K562 (cell line): ENCODE results near the gene IL31RA. TPM values are rescaled to one million over a fixed set of nuclear protein-coding genes. Genes with fewer than 3 reads are reported as not detected.
A peak's percentile ranks its signal among the peaks of the same experiment; 100 is the strongest.

ENCODE experiments used
- ATAC-seq: fragments of 200-7000 bp; cut with Tn5 transposase; 3 replicates; pipeline ENCODE4 v1.9.1; 2020; ENCODE audit warnings: moderate library complexity
- BruUV-seq: library from RNA; stranded (reverse); fragments of 400-500 nt; replicated peaks from 2 replicates; lab custom pipeline; 2021; lab: Mats Ljungman, UMichigan
- CTCF ChIA-PET: fragments of 300-600 bp; formaldehyde crosslinking; extraction: SDS; loops from one replicate; lab custom pipeline; 2021; ENCODE audit warnings: low intra/inter-chr PET ratio; lab: Yijun Ruan, JAX
- POLR2A ChIA-PET: fragments of 300-600, 350-650 bp; sonication (Branson Sonifier 250); formaldehyde crosslinking; extraction: SDS; loops from one replicate; lab custom pipeline; 2021; ENCODE audit warnings: antibody characterized with exemption, inconsistent platforms; lab: Yijun Ruan, JAX
- DNase-seq, 4 experiments: peaks; one replicate each; pipeline versions ENCODE4 v3.0.0 to v3.0.0-alpha.2; 2011 to 2018; ENCODE audit warnings: low spot score in 3 of 4, mixed read lengths in 3 of 4; ENCODE audit errors: extremely low read depth in 1 of 4
- FAIRE-seq: peaks from 2 replicates; lab custom pipeline; 2011; peaks lifted over from hg19 to GRCh38; lab: Jason Lieb, UNC
- H2AFZ ChIP-seq: 2 replicates; pipeline ENCODE4 v1.6.0; 2011; ENCODE audit warnings: low read depth, low read length, control low read depth, inconsistent platforms
- H3K27ac ChIP-seq: fragments of 200-600 bp; 3 replicates; pipeline ENCODE4 v1.8.0; 2011; ENCODE audit warnings: low read depth, mild to moderate bottlenecking, control low read depth, inconsistent platforms, low read length, moderate library complexity, mixed read lengths; ENCODE audit errors: extremely low read depth
- H3K27me3 ChIP-seq, 2 experiments: fragments of 300-600 bp in 1 of 2; 2 replicates in 1 of 2; 3 replicates in 1 of 2; pipeline versions ENCODE4 v1.6.0 to v1.8.0; 2011; ENCODE audit warnings: inconsistent platforms in 2 of 2, low read length in 2 of 2, mild to moderate bottlenecking in 1 of 2, mixed read lengths in 1 of 2, moderate library complexity in 1 of 2; ENCODE audit not compliant: control insufficient read depth in 2 of 2, insufficient read depth in 2 of 2
- H3K36me3 ChIP-seq: fragments of 300-600 bp; 3 replicates; pipeline ENCODE4 v1.8.0; 2011; ENCODE audit warnings: mild to moderate bottlenecking, low read length, inconsistent platforms; ENCODE audit not compliant: control insufficient read depth, insufficient read depth
- H3K4me1 ChIP-seq, 2 experiments: fragments of 200-600 bp in 1 of 2; replicated peaks in 1 of 2; 2 replicates in 1 of 2; 3 replicates in 1 of 2; pipeline versions ENCODE4 v1.5.1 to v1.8.0; 2011; ENCODE audit warnings: inconsistent platforms in 2 of 2, low read length in 2 of 2, mild to moderate bottlenecking in 1 of 2, mixed read lengths in 1 of 2, moderate library complexity in 1 of 2; ENCODE audit not compliant: control insufficient read depth in 2 of 2, insufficient read depth in 2 of 2
- H3K4me2 ChIP-seq: 2 replicates; pipeline ENCODE4 v1.6.1; 2011; ENCODE audit warnings: low read length, control low read depth, inconsistent platforms, mixed read lengths; ENCODE audit not compliant: insufficient read depth
- H3K4me3 ChIP-seq: fragments of 200-600 bp; sonication (generic), shearing (Covaris generic); 2 replicates; pipeline ENCODE4 v1.5.1; 2016; ENCODE audit warnings: control low read depth, inconsistent platforms
- H3K79me2 ChIP-seq: fragments of 200-600 bp; 3 replicates; pipeline ENCODE4 v1.8.0; 2011; ENCODE audit warnings: low read length, inconsistent platforms; ENCODE audit not compliant: control insufficient read depth, insufficient read depth
- H3K9ac ChIP-seq, 2 experiments: 2 replicates each; pipeline versions ENCODE4 v1.6.0 to v1.6.1; 2011; ENCODE audit warnings: low read depth in 2 of 2, low read length in 2 of 2, control low read depth in 1 of 2, inconsistent platforms in 1 of 2, mild to moderate bottlenecking in 1 of 2, mixed read lengths in 1 of 2; ENCODE audit not compliant: insufficient read depth in 1 of 2
- H3K9me1 ChIP-seq: one replicate; pipeline ENCODE4 v1.6.0; 2011; ENCODE audit warnings: inconsistent platforms, mild to moderate bottlenecking, low read length, moderate library complexity; ENCODE audit not compliant: control insufficient read depth, insufficient read depth
- H3K9me3 ChIP-seq: replicated peaks from 2 replicates; pipeline ENCODE4 v1.5.1; 2011; ENCODE audit warnings: low read depth, low read length, inconsistent platforms; ENCODE audit not compliant: control insufficient read depth, insufficient read depth
- H4K20me1 ChIP-seq: replicated peaks from 2 replicates; pipeline ENCODE4 v1.6.1; 2011; ENCODE audit warnings: low read length, inconsistent platforms, mixed read lengths; ENCODE audit not compliant: control insufficient read depth, insufficient read depth
- ATF7 ChIP-seq: fragments of 450-650 bp; IDR thresholded peaks from 2 replicates; pipeline ENCODE4 v1.7.1; 2014; ENCODE audit warnings: mild to moderate bottlenecking, moderate library complexity
- IRF2 ChIP-seq: sonication (generic); formaldehyde crosslinking; IDR thresholded peaks from 2 replicates; pipeline ENCODE4 v1.8.1; 2022; ENCODE audit warnings: mild to moderate bottlenecking, missing genetic modification reagents
- JUND ChIP-seq, 2 experiments: IDR thresholded peaks; 2 replicates in 1 of 2; 3 replicates in 1 of 2; pipeline ENCODE4 v1.6.1; 2011; ENCODE audit warnings: borderline replicate concordance in 2 of 2, low read depth in 2 of 2, low read length in 2 of 2, improper control_type of control experiment in 1 of 2, missing biosample characterization in 1 of 2, missing genetic modification characterization in 1 of 2, missing genetic modification reagents in 1 of 2
- WGBS: fragments of 100-300 bp; shearing (Covaris generic); methylation state at CpG from one replicate; pipeline ENCODE4 v1.1.6; 2016; ENCODE audit warnings: low coverage, mixed read lengths; ENCODE audit not compliant: insufficient coverage; ENCODE audit errors: missing lambda C conversion rate; 5-methylcytosine and 5-hydroxymethylcytosine counted together
- in situ Hi-C: fragments of 300-500 bp; cut with MboI; formaldehyde crosslinking; loops from 4 replicates; pipeline ENCODE4 v1.15.0; 2018; ENCODE audit warnings: inconsistent platforms, mixed read lengths
- intact Hi-C: fragments of 100-400 bp; cut with micrococcal nuclease; formaldehyde crosslinking; loops from 2 replicates; pipeline ENCODE4 v1.14.2; 2022
- polyA plus RNA-seq, 8 experiments: library from polyadenylated mRNA; depleted of rRNA in 4 of 8; stranded (reverse) in 5 of 8; unstranded in 3 of 8; fragments of >200 nt; fragmentation: Nextera tagmentation in 2 of 8; fragmentation: Illumina TruSeq in 1 of 8; extraction: Ambion mirVana in 2 of 8; extraction: Trizol in 1 of 8; gene quantifications; 2 replicates each; pipeline versions ENCODE4 v1.2.1 to v1.2.3, GENCODE V29; 2011 to 2014; ENCODE audit warnings: inconsistent platforms in 1 of 8, missing spikeins in 1 of 8
- total RNA-seq, 7 experiments: library from RNA; depleted of rRNA in 6 of 7; stranded (reverse); fragments of >200 nt in 6 of 7; fragmentation: Illumina TruSeq in 2 of 7; extraction: Trizol in 2 of 7; gene quantifications; 2 replicates each; pipeline versions ENCODE4 v1.2.1 to v1.2.3, GENCODE V29; 2011 to 2021; ENCODE audit warnings: low replicate concordance in 1 of 7
- TF ChIP-seq, protein P1 (sequence below), 2 experiments: fragments of 450-650 bp in 1 of 2; sonication (generic) in 1 of 2; formaldehyde crosslinking in 1 of 2; IDR thresholded peaks in 1 of 2; conservative IDR thresholded peaks in 1 of 2; 2 replicates each; pipeline versions ENCODE4 v1.6.1 to v1.8.1; 2016 to 2023; ENCODE audit warnings: mild to moderate bottlenecking in 2 of 2, moderate library complexity in 2 of 2, inconsistent platforms in 1 of 2, missing genetic modification reagents in 1 of 2

Gene IL31RA
- total and polyA plus RNA-seq, 9 of the 15 experiments (the other 6 are each of a cell fraction or from before 2014, with no cell fraction given) = not detected

- intact Hi-C loops = loop anchor here (5.0 kb wide), 1 partner anchor 762 kb away; the partner anchor contains the start of gene CDC20B
- CTCF ChIA-PET = no interaction called here
These were observed 83.0 kb downstream of the IL31RA start for GRCh38 chr5:55934115-55934613.

More at GRCh38 chr5:55934115-55934613, 83.0 kb downstream of the IL31RA start:
- in situ Hi-C loops = loop anchor here (10.0 to 25.0 kb wide), 2 partner anchors 141 to 903 kb away; no protein-coding TSS in a partner anchor
- Histone ChIP-seq H3K27me3 (peaks cover under 1 to 11% of the 10 kb centered on the region in 2 experiments; a peak in 2 of 5 replicates), H3K79me2 (no peaks in the 10 kb centered on the region), H3K9me1 (no peaks in the 10 kb centered on the region), H3K4me2 (no peak overlapping the region), H3K4me3 (no peak overlapping the region), H3K36me3 (peaks cover 2% of the 10 kb centered on the region; the same call in 1 of the 3 replicates), H3K27ac (no peak overlapping the region), H3K9me3 (no peaks in the 10 kb centered on the region), H4K20me1 (0 out of 2 replicates have a peak, but pooled peaks cover 2% of the 10 kb centered on the region), H3K4me1 (no peaks in the 10 kb centered on the region; a peak in 1 of 5 replicates), H3K9ac (no peak overlapping the region), H2AFZ (no peak overlapping the region)
- no TSS peak for BruUV-seq
- no peak for FAIRE-seq
- 48% methylated on average over 9 of the region's 9 CpGs for WGBS
- DNase-seq = no peak
- ATAC-seq = no peak
- TF ChIP-seq JUND (IDR thresholded peaks at IDR 0.05; ENCODE audit: borderline replicate concordance, low read depth, low read length) (peak; percentile 41; the same call in 1 of the 2 replicates), JUND (tag; IDR thresholded peaks at IDR 0.05; ENCODE audit: borderline replicate concordance, low read depth, low read length) (no peak; the same call in 2 of the 3 replicates), ATF7 (0 out of 2 replicates have a peak, but pooled peaks have one; percentile 74), IRF2 (no peak)
- TF ChIP-seq, protein P1, sequence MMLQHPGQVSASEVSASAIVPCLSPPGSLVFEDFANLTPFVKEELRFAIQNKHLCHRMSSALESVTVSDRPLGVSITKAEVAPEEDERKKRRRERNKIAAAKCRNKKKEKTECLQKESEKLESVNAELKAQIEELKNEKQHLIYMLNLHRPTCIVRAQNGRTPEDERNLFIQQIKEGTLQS (IDR thresholded peaks at IDR 0.05) = peak; percentile 77
- TF ChIP-seq, protein P1 (CRISPR knock-in tag; conservative IDR thresholded peaks at IDR 0.05) = no peak
- POLR2A ChIA-PET = interaction anchor here (1.1 kb wide), 1 partner anchor 9 kb away, joined by 3 read pairs; no protein-coding TSS in a partner anchor
